Type B pancreatic cell (in vitro differentiated cells): ENCODE results near the gene COL13A1. TPM values are rescaled to one million over a fixed set of nuclear protein-coding genes. Genes with fewer than 3 reads are reported as not detected.

Experiments
- DNase-seq: peaks from one replicate; pipeline ENCODE4 v3.0.0; 2021; ENCODE audit warnings: mixed read lengths; ENCODE audit not compliant: unreplicated experiment; ENCODE audit errors: extremely low spot score
- H3K27ac Mint-ChIP-seq: 2 replicates; pipeline ENCODE4 v1.8.0; 2021; ENCODE audit warnings: mild to moderate bottlenecking, mixed read lengths
- H3K27me3 Mint-ChIP-seq: 2 replicates; pipeline ENCODE4 v1.8.0; 2021; ENCODE audit warnings: mixed read lengths
- H3K36me3 Mint-ChIP-seq: 2 replicates; pipeline ENCODE4 v1.8.0; 2021; ENCODE audit warnings: mixed read lengths
- H3K4me1 Mint-ChIP-seq: one replicate; pipeline ENCODE4 v1.8.0; 2021; ENCODE audit warnings: mixed read lengths; ENCODE audit not compliant: unreplicated experiment
- H3K4me3 Mint-ChIP-seq: 2 replicates; pipeline ENCODE4 v1.8.0; 2021; ENCODE audit warnings: mild to moderate bottlenecking, mixed read lengths
- H3K9me3 Mint-ChIP-seq: 2 replicates; pipeline ENCODE4 v1.8.0; 2021; ENCODE audit warnings: mixed read lengths
- total RNA-seq: library from RNA; stranded (reverse); gene quantifications from 2 replicates; pipeline ENCODE4 v1.2.1, GENCODE V29; 2021; ENCODE audit warnings: low replicate concordance
- TF ChIP-seq, protein P1 (sequence below): fragments of 200-600 bp; sonication (generic); conservative IDR thresholded peaks from 2 replicates; pipeline ENCODE4 v1.5.0; 2021; ENCODE audit warnings: antibody characterized with exemption, mild to moderate bottlenecking

COL13A1 gene
- total RNA-seq, 1 donor from 2014 or later, result 18.6 TPM

DNA sequence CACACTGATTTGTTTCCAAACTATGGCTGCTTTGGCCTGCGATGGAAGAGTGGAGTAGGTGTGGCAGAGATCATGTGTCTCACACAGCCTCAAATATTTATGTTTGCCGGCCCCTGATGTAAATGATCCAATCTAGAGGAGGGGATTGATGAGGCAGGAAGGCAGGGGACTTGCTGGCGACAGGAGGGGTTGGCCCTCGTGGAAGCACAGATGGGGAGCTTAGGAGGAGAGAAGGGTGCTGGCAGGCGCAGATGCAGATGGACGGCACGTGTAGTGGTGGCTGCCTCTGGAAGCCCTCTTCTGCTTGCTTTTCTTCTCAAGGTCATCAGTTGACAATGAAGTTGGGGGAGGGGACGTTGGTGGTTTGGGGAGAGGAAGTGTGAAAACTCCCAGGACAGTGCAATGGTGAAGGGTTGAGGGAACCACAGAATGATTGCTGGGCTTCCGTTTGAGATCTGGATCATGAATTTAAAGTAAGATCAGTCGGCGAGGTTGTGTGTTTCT lies 15.4 kb downstream of the COL13A1 start:
- no peak overlapping the region for H3K27ac Mint-ChIP-seq
- H3K4me3 Mint-ChIP-seq, result no peak overlapping the region
- H3K4me1 Mint-ChIP-seq, result peaks cover 19% of the 10 kb centered on the region
- no peak for DNase-seq
- peaks cover 12% of the 10 kb centered on the region for H3K36me3 Mint-ChIP-seq
- H3K27me3 Mint-ChIP-seq, result peaks cover 21% of the 10 kb centered on the region
- H3K9me3 Mint-ChIP-seq, result peaks cover 12% of the 10 kb centered on the region
- TF ChIP-seq, protein P1, sequence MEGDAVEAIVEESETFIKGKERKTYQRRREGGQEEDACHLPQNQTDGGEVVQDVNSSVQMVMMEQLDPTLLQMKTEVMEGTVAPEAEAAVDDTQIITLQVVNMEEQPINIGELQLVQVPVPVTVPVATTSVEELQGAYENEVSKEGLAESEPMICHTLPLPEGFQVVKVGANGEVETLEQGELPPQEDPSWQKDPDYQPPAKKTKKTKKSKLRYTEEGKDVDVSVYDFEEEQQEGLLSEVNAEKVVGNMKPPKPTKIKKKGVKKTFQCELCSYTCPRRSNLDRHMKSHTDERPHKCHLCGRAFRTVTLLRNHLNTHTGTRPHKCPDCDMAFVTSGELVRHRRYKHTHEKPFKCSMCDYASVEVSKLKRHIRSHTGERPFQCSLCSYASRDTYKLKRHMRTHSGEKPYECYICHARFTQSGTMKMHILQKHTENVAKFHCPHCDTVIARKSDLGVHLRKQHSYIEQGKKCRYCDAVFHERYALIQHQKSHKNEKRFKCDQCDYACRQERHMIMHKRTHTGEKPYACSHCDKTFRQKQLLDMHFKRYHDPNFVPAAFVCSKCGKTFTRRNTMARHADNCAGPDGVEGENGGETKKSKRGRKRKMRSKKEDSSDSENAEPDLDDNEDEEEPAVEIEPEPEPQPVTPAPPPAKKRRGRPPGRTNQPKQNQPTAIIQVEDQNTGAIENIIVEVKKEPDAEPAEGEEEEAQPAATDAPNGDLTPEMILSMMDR, result no peak

DNA sequence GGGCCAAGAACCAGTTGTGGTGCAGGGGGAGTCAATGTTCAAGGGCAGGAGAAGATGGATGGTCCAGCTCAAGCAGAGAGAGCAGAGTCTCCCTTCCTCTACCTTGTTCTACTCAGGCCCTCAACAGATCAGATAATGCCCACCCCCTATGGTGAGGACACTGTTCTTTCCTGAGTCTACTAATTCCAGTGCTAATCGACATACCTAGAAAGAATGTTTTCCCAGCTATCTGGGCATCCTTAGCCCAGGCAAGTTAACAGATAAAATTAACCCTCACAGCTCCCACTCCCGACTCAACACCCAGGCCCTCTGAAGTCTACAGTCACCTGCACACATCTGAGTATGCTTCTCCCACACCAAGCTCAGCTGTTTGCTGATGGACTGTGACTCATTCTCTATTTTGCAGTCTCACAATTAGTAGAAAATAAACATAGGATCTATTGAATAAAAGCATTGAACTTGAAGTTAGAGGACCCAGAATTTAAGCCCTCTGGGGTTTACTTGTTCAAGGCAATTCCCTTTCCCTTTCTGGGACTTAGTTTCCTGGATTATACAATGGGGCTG lies 17.1 kb downstream of the COL13A1 start:
- Mint-ChIP-seq H3K27ac (no peak overlapping the region), H3K4me1 (peaks cover 16% of the 10 kb centered on the region), H3K9me3 (peaks cover 12% of the 10 kb centered on the region), H3K27me3 (peaks cover 27% of the 10 kb centered on the region), H3K36me3 (peaks cover 12% of the 10 kb centered on the region), H3K4me3 (no peak overlapping the region)
- DNase-seq, result no peak
- TF ChIP-seq, protein P1, result no peak

DNA sequence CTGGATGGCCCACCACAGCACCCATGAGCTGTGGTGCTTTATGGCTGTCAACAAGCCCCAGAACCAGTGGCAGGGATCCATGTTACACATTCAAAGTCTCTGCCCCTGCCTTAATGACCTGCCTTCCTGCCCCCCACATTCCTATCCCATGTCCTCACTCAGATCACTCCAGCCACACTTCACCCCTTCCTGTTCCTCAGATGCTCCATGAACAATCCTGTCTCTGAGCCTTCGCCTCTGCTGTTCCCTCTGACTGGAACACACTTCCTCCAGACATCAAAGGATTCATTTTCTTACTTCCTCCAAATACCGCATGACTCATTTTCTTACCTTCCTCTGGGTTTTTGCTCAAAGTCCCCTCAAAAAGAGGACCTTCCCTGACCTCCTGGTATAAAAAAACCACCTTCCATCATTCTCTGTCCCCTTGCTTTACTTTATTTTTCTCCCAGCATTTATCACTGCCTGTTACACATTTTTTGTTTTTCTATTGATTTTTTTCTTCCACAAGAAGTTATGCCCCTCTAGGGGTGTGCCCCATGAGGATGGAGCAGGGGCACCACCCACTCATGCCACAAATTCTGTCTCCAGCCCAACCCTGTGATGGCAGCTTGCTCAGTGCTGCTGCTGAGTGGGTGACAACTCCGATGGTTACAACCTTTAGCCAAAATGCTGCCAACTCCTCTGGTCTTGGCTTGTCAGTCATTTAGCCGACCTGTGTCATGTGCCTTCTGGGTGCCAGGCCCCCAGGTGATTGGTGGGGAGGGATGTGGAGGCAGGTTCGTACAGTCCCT lies 18.2 kb downstream of the COL13A1 start:
- H3K9me3 Mint-ChIP-seq, result peaks cover 12% of the 10 kb centered on the region
- TF ChIP-seq, protein P1, result no peak
- H3K4me1 Mint-ChIP-seq, result peaks cover 16% of the 10 kb centered on the region
- no peak overlapping the region for H3K27ac Mint-ChIP-seq
- peaks cover 31% of the 10 kb centered on the region for H3K27me3 Mint-ChIP-seq
- H3K4me3 Mint-ChIP-seq, result no peak overlapping the region
- no peak for DNase-seq
- peaks cover 15% of the 10 kb centered on the region for H3K36me3 Mint-ChIP-seq

DNA sequence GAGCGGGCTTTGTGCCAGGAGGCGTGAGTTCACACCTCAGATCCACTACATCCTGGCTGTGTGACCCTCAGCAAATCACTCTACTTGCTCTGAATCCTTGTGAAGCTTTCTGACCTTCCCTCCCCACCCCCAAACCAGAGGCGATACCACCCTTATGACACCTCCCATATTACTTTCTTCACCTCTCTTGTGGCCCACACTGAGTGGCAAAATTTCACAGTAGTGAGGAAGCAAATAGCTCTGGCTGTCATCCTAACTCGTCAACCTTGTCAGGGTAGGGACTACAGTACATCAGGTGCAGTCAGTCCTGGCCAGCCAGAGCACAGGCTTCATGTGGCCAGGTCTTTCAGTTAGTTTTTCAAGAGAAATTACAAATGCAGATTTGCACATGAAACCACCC lies 19.1 kb downstream of the COL13A1 start:
- DNase-seq, result no peak
- peaks cover 12% of the 10 kb centered on the region for H3K9me3 Mint-ChIP-seq
- H3K27ac Mint-ChIP-seq, result no peak overlapping the region
- peaks cover 15% of the 10 kb centered on the region for H3K36me3 Mint-ChIP-seq
- H3K4me1 Mint-ChIP-seq, result peaks cover 22% of the 10 kb centered on the region
- no peak overlapping the region for H3K4me3 Mint-ChIP-seq
- peaks cover 31% of the 10 kb centered on the region for H3K27me3 Mint-ChIP-seq
- TF ChIP-seq, protein P1, result no peak

DNA sequence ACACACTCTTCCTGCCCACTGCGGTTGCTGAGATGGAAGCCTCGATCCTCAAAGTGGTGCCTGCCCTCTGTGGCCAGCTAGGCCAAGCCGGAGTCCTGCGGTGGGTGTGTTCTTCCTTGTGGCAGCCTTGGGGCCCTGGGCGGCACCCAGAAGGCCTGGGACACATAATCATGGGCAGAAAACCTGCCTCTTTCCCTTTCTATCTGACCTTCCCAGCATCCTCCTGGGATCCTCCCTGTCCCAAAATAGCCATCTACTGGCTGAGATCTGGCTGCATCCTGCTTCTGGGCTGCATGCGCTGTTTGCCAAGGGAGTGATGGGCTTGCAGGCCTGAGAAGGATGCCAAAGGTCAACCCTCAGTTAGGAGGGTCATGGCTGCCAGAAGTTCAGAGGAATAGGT lies 23.9 kb downstream of the COL13A1 start:
- Mint-ChIP-seq H3K36me3 (peaks cover 3% of the 10 kb centered on the region), H3K4me3 (no peak overlapping the region), H3K9me3 (no peaks in the 10 kb centered on the region), H3K27me3 (peaks cover 39% of the 10 kb centered on the region), H3K4me1 (peaks cover 43% of the 10 kb centered on the region), H3K27ac (no peak overlapping the region)
- TF ChIP-seq, protein P1, result no peak
- no peak for DNase-seq
